GM19025 (cell line): ENCODE results near the gene IFI27L1.

Experiments
- ATAC-seq: cut with Tn5 transposase; IDR thresholded peaks from one replicate; pipeline ENCODE4 v1.9.1; 2021; ENCODE audit warnings: mild to moderate bottlenecking, low read depth, moderate library complexity; ENCODE audit not compliant: unreplicated experiment

IFI27L1 gene

DNA sequence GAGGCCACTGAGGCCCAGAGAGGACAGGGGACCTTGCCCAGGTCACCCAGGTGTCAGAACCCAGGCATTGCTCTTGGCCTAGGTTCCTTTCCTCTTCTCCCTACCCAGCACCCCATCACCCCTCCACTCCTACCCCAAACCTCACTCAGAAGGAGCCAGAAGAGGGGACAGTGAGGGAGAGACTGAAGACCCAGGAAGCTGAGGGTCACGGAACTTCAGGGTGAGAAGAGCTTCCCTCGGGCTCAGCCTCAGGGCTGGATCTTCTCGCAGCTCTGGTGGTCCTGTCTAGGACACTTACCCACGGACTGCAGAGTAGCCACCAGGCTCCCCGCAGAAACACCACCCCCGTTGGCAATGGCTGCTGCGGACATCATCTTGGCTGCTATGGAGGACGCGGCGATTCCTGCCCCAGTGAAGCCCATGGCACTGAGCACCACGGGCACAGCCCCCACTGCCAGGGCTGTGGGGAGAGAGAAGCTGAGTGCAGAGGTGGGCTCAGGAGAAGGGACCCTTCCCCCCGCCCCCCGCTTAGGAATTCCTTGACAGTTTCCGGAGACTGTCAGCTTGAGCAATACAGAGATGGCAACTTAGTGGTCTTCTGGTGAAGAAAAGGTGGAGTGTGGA lies 47.2 kb downstream of the IFI27L1 start:
- no peak for ATAC-seq

DNA sequence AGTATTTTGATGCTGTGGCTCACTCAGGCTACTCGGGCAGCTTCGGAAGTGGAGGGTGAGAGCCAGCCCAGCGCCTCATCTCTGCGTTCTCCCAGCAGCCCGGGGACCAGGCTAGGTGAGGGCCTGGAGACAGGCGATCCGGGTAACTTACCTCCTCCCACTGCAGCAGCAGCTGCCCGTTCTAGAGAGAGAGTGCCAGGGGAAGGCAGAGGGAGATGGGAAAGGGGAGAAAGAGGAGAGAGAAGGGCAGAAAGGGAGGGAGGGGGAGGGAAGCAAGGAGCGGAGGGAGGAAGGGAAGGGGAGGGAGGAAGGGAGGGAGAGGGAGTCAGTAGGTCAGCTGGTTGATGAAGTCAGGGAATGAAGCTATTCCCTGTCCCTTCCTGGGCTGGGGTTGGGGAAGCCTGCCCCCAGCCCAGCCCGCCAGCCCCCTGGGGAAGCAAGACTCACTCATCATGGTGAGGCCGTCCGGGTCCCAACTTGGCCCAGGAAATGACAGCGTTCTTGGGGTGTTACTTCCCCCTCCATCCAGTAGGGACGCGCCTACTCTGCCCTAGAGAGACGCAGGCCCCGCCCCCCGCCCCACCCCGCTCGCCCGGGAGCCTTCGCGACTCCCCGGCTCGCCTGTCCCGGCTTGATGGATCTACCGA lies 48.1 kb downstream of the IFI27L1 start, which contains the start of gene IFI27L2:
Gene IFI27L2, minus strand, starts transcription at position 494 of the 647 bp plus-strand sequence. Its CDS starts 40 bp downstream, at position 454.
- ATAC-seq, result peak; percentile 86

GRCh38 chr14:94129758-94130414 lies 48.8 kb downstream of the IFI27L1 start:
- no peak for ATAC-seq

DNA sequence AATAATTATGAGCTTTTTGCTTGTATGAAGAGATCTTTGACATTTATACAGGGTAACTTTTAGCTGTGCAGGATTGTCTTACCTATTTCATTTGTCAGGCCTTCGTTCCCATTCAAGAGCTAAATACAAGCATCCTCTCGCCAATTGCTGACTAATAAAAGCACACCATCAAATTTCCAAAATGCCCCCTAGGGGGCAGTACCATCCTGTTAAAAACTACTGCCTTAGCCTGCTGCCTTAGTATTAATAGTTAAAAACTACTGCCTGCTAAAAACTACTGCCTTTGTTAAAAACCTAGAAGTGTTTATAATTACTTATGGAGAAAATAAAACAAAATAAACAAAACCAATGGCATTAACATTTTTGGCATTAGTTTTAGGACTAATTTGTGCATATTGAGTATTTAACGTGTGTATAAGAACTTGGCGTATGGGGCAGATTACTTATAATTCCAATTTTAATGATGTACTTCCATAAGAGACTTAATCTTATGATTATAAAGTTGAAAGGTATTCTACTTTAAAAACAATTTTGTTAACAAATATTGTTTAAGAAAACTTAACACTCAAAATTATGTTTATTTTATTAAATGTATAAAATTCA lies 51.3 kb downstream of the IFI27L1 start:
- ATAC-seq, result no peak

DNA sequence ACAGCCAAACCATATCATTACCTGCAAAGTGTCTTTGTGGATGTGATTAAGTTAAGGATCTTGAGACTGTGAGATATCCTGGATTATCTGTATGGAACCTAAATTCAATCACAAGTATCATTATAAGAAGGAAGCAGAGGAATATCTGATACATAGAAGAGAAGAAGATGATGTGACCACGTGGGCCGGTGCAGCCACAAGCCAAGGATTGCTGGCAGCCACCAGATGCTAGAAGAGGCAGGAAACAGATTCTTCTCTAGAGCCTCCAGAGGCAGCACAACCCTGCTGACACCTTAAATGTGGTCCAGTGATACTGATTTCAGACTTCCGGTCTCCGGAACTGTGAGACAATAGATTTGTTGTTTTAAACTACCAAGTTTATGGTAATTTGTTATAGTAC lies 54.4 kb downstream of the IFI27L1 start:
- ATAC-seq, result no peak

GRCh38 chr14:94136575-94137331 lies 55.6 kb downstream of the IFI27L1 start:
- no peak for ATAC-seq

DNA sequence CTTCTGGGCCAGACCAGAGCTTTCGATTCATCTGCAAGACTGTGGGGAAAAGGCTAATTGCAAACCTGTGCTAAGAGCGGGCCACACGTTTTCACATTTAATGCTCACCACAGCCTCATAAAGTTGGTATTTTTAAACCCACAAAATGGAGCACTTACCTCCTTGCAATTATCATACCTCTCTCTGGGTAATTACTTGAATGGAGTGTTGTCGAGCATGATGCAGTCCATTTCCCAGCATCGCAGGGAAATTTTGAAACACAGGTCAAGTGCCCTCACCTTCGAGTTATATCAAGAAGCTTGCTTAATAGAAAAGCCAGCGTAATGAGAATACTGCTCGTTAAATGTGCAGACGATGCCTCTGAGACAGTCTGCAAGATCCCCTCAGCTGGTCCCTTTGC lies 57.1 kb downstream of the IFI27L1 start:
- no peak for ATAC-seq

GRCh38 chr14:94139006-94139405 lies 57.9 kb downstream of the IFI27L1 start:
- no peak for ATAC-seq

DNA sequence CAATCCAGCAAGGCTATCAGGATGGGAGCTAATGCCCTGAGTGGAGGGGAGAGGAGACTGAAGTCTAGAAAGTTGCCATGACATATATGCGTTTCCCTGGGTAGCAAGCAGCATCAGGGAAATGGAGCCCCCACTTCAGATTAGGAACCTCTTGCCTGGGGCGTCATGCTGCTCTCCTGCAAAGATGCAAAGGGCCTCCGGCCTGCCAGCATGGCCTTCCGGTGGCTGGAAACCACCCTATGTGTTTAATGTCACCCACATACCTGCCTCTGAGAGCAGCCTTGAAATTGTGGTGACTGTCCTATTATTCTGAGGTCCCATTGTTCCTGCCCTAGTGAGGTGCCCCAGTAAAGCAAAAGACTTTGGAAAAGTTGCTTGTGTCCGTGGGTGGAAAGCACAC lies 58.3 kb downstream of the IFI27L1 start:
- ATAC-seq, result no peak

- ATAC-seq, result no peak
Observed at GRCh38 chr14:94142247-94142646, 61.1 kb downstream of the IFI27L1 start.

- ATAC-seq, result no peak
Observed at GRCh38 chr14:94142836-94143235, 61.7 kb downstream of the IFI27L1 start.

DNA sequence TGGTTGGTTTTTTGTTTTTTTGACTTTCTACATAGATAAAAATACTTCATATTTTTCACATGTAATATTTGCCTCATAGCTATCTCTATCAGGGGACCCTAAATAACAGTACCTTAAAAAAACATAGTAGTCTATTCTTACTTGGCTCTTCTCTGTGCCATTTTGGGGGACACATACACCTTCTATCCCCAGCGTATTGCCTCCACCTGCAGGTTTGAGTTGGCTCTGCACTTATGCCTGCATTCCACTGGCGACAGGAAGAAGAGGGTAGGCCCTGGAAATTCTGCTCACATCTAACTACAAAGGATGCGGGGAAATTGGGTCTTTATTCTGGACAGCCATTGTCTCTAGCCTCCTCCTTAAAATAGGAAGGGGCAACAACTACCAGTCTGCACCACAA lies 62.1 kb downstream of the IFI27L1 start:
- ATAC-seq, result no peak

GRCh38 chr14:94143711-94144110 lies 62.6 kb downstream of the IFI27L1 start:
- no peak for ATAC-seq

- ATAC-seq, result no peak
Observed at GRCh38 chr14:94144765-94145164, 63.7 kb downstream of the IFI27L1 start.

- ATAC-seq, result no peak
Observed at GRCh38 chr14:94145902-94146527, 64.9 kb downstream of the IFI27L1 start.
